Caco-2 (cell line): Measurements from ENCODE around the gene PKD2. TPM values are rescaled to one million over a fixed set of nuclear protein-coding genes. Genes with fewer than 3 reads are reported as not detected.
"Not testable (repeated sequence)": the region's sequence is repeated elsewhere in the genome, so short reads cannot be mapped to it uniquely, and the experiment has no call there.

ENCODE experiments used
- BruUV-seq: library from RNA; stranded (reverse); fragments of 400-500 nt; replicated peaks from 2 replicates; lab custom pipeline; 2021; lab: Mats Ljungman, UMichigan
- CTCF ChIA-PET: fragments of 300-600 bp; sonication (Branson Sonifier 250); formaldehyde crosslinking; loops from one replicate; lab custom pipeline; 2022; ENCODE audit warnings: antibody characterized with exemption; lab: Charles Lee
- POLR2A ChIA-PET: fragments of 300-600 bp; sonication (Branson Sonifier 250); formaldehyde crosslinking; loops from one replicate; lab custom pipeline; 2022; ENCODE audit warnings: antibody characterized with exemption; lab: Charles Lee
- DNase-seq, 2 experiments: peaks; one replicate each; pipeline versions ENCODE4 v3.0.0 to v3.0.0-alpha.2; 2020 to 2022
- H3K27me3 ChIP-seq: replicated peaks from 2 replicates; pipeline ENCODE4 v1.6.0; 2011; ENCODE audit warnings: low read length; ENCODE audit not compliant: control insufficient read depth, insufficient read depth
- H3K36me3 ChIP-seq: 2 replicates; pipeline ENCODE4 v1.5.1; 2011; ENCODE audit warnings: low read length; ENCODE audit not compliant: control insufficient read depth, insufficient read depth
- H3K4me1 ChIP-seq: fragments of 250-450 bp; sonication (Bioruptor Pico); 2 replicates; pipeline ENCODE4 v1.5.1; 2020; ENCODE audit warnings: mild to moderate bottlenecking
- H3K4me3 ChIP-seq: 2 replicates; pipeline ENCODE4 v1.5.1; 2011; ENCODE audit warnings: low read depth, mild to moderate bottlenecking, control low read depth, low read length
- H3K9me3 ChIP-seq: fragments of 250-450 bp; sonication (Bioruptor Pico); 2 replicates; pipeline ENCODE4 v1.5.1; 2020; ENCODE audit warnings: mild to moderate bottlenecking, moderate library complexity
- H3K27ac Mint-ChIP-seq: one replicate; pipeline ENCODE4 v1.8.0; 2022; ENCODE audit warnings: mixed read lengths; ENCODE audit not compliant: unreplicated experiment
- H3K27me3 Mint-ChIP-seq: one replicate; pipeline ENCODE4 v1.8.0; 2022; ENCODE audit warnings: mixed read lengths; ENCODE audit not compliant: insufficient read depth, unreplicated experiment
- H3K36me3 Mint-ChIP-seq: one replicate; pipeline ENCODE4 v1.8.0; 2022; ENCODE audit warnings: mild to moderate bottlenecking, mixed read lengths; ENCODE audit not compliant: insufficient read depth, unreplicated experiment
- H3K4me1 Mint-ChIP-seq: one replicate; pipeline ENCODE4 v1.8.0; 2022; ENCODE audit warnings: low read depth, mixed read lengths; ENCODE audit not compliant: unreplicated experiment
- H3K4me3 Mint-ChIP-seq: one replicate; pipeline ENCODE4 v1.8.0; 2022; ENCODE audit warnings: mild to moderate bottlenecking, moderate library complexity, mixed read lengths; ENCODE audit not compliant: unreplicated experiment
- H3K9me3 Mint-ChIP-seq: one replicate; pipeline ENCODE4 v1.8.0; 2022; ENCODE audit warnings: mixed read lengths; ENCODE audit not compliant: unreplicated experiment
- CTCF ChIP-seq, 2 experiments: fragments of 200-600 bp in 1 of 2; IDR thresholded peaks; 1 replicate in 1 of 2; 2 replicates in 1 of 2; pipeline versions ENCODE4 v1.5.1 to v1.8.0; 2011 to 2022; ENCODE audit warnings: antibody characterized with exemption in 1 of 2, control low read depth in 1 of 2, inconsistent platforms in 1 of 2, low read depth in 1 of 2, low read length in 1 of 2, mild to moderate bottlenecking in 1 of 2, moderate library complexity in 1 of 2; ENCODE audit not compliant: insufficient read depth in 1 of 2, severe bottlenecking in 1 of 2, unreplicated experiment in 1 of 2
- intact Hi-C: fragments of 100-400 bp; cut with micrococcal nuclease; formaldehyde crosslinking; loops from one replicate; pipeline ENCODE4 v1.10.0; 2022; ENCODE audit not compliant: unreplicated experiment
- total RNA-seq: library from RNA; stranded (reverse); gene quantifications from 2 replicates; pipeline ENCODE4 v1.2.3, GENCODE V29; 2022

The PKD2 gene
- total RNA-seq, 1 experiment from 2014 or later = 7.3 TPM

- no peak overlapping the region for H3K27ac Mint-ChIP-seq
- Histone ChIP-seq H3K4me1 (no peaks in the 10 kb centered on the region), H3K9me3 (no peaks in the 10 kb centered on the region), H3K4me3 (no peak overlapping the region), H3K36me3 (no peaks in the 10 kb centered on the region), H3K27me3 (no peaks in the 10 kb centered on the region)
- peaks cover 20% of the 10 kb centered on the region for H3K27me3 Mint-ChIP-seq
- no peaks in the 10 kb centered on the region for H3K9me3 Mint-ChIP-seq
- no peak for DNase-seq
- TF ChIP-seq CTCF (IDR thresholded peaks at IDR 0.05; ENCODE audit: insufficient read depth in 1 of 2, low read depth in 1 of 2, low read length in 1 of 2, severe bottlenecking in 1 of 2, unreplicated experiment in 1 of 2) = no peak
- H3K4me1 Mint-ChIP-seq = no peaks in the 10 kb centered on the region
- intact Hi-C loops = no loop called here
- ChIA-PET CTCF (no interaction called here), POLR2A (no interaction called here)
- H3K4me3 Mint-ChIP-seq = no peak overlapping the region
- BruUV-seq = no TSS peak
- no peaks in the 10 kb centered on the region for H3K36me3 Mint-ChIP-seq
Observed at GRCh38 chr4:87989765-87990164, 17.7 kb upstream of the PKD2 start.

GRCh38 chr4:87995435-87995834 is 12.0 kb upstream of the PKD2 start:
- no TSS peak for BruUV-seq
- H3K36me3 Mint-ChIP-seq = no peaks in the 10 kb centered on the region
- H3K27me3 Mint-ChIP-seq = peaks cover 12% of the 10 kb centered on the region

GRCh38 chr4:87999191-87999691 is 8.2 kb upstream of the PKD2 start:
- H3K36me3 ChIP-seq, H3K27ac Mint-ChIP-seq, POLR2A ChIA-PET, H3K4me1 ChIP-seq, H3K4me1 Mint-ChIP-seq, H3K9me3 Mint-ChIP-seq, H3K4me3 Mint-ChIP-seq, BruUV-seq, CTCF ChIA-PET, H3K27me3 ChIP-seq, intact Hi-C loops, H3K4me3 ChIP-seq, H3K36me3 Mint-ChIP-seq, DNase-seq, H3K9me3 ChIP-seq: not testable (repeated sequence)
- TF ChIP-seq CTCF (IDR thresholded peaks at IDR 0.05; ENCODE audit: insufficient read depth in 1 of 2, low read depth in 1 of 2, low read length in 1 of 2, severe bottlenecking in 1 of 2, unreplicated experiment in 1 of 2) = peak in 1 of 2 experiments; percentile 20
- peaks cover 13% of the 10 kb centered on the region for H3K27me3 Mint-ChIP-seq

More at GRCh38 chr4:87995435-87995834, 12.0 kb upstream of the PKD2 start:
- ChIA-PET CTCF (no interaction called here), POLR2A (no interaction called here)
- Mint-ChIP-seq H3K4me1 (no peaks in the 10 kb centered on the region), H3K27ac (no peak overlapping the region), H3K4me3 (no peak overlapping the region), H3K9me3 (no peaks in the 10 kb centered on the region)
- no peak for DNase-seq
- no peaks in the 10 kb centered on the region for H3K4me1 ChIP-seq
- no peak for TF ChIP-seq CTCF (IDR thresholded peaks at IDR 0.05; ENCODE audit: insufficient read depth in 1 of 2, low read depth in 1 of 2, low read length in 1 of 2, severe bottlenecking in 1 of 2, unreplicated experiment in 1 of 2)
- no peaks in the 10 kb centered on the region for H3K27me3 ChIP-seq
- no peak overlapping the region for H3K4me3 ChIP-seq
- no peaks in the 10 kb centered on the region for H3K9me3 ChIP-seq
- no peaks in the 10 kb centered on the region for H3K36me3 ChIP-seq
- intact Hi-C loops = no loop called here
